ENCODE data around the gene FAM32A. TPM values are rescaled to one million over a fixed set of nuclear protein-coding genes. Genes with fewer than 3 reads are reported as not detected.

FAM32A gene
- total and polyA plus RNA-seq, 2 of the 8 experiments (the other 6 are each of a cell fraction or from before 2014, with no cell fraction given) = 75.6 to 105 TPM

GRCh38 chr19:16136185-16136999, 48.8 kb upstream of the FAM32A start:
- H3K18ac ChIP-seq (ENCODE audit: extremely low read depth, low read length) = no peak overlapping the region
- peaks cover 7% of the 10 kb centered on the region; the same call in 1 of the 2 replicates for H3K23me2 ChIP-seq (ENCODE audit: low read depth, low read length)
- H3K36me3 ChIP-seq (ENCODE audit: control insufficient read depth in 2 of 4, insufficient read depth in 4 of 4, low read length in 3 of 4) = peaks cover 10 to 28% (median 23%) of the 10 kb centered on the region in 4 experiments; a peak in 7 of 8 replicates
- H2BK15ac ChIP-seq (ENCODE audit: low read length) = no peak overlapping the region
- no peak overlapping the region for H2BK5ac ChIP-seq (ENCODE audit: low read depth, low read length)
- H3K4ac ChIP-seq (replicated peaks; ENCODE audit: insufficient read length, low read depth, low read length) = no peak overlapping the region
- H2AK5ac ChIP-seq (ENCODE audit: low read depth, low read length) = no peak overlapping the region
- H2BK120ac ChIP-seq (replicated peaks; ENCODE audit: low read depth, low read length) = no peak overlapping the region
- H3K4me3 ChIP-seq (ENCODE audit: extremely low read depth in 1 of 4, insufficient read depth in 2 of 4, low read depth in 3 of 4, low read length in 4 of 4) = no peak overlapping the region
- H3K9me3 ChIP-seq (ENCODE audit: insufficient read depth in 2 of 2, low read depth in 1 of 2, low read length in 1 of 2) = no peaks in the 10 kb centered on the region
- no peak overlapping the region for H3K4me2 ChIP-seq (ENCODE audit: insufficient read depth in 1 of 2, low read depth in 2 of 2, low read length in 2 of 2)
- no peaks in the 10 kb centered on the region for H3K79me1 ChIP-seq (ENCODE audit: low read depth, low read length)
- no peak overlapping the region for H3K14ac ChIP-seq (ENCODE audit: insufficient read length)
- peaks cover 2 to 8% of the 10 kb centered on the region in 2 experiments for H4K20me1 ChIP-seq (replicated peaks in 1 of 2; ENCODE audit: control insufficient read depth in 1 of 2, insufficient read depth in 2 of 2, low read length in 2 of 2)
- ChIA-PET CTCF (ENCODE audit: partially characterized antibody) (interaction anchor here (0.5 to 1.2 kb wide), 6 partner anchors 10 to 317 kb away, joined by 3 to 4 read pairs (median 3); partner anchors contain the start of gene FAM32A), POLR2A (ENCODE audit: partially characterized antibody) (interaction anchor here (0.6 to 2.9 kb wide), 13 partner anchors 8 to 61 kb away, joined by 3 to 18 read pairs (median 4); partner anchors contain the start of genes HSH2D and TPM4)
- 76% methylated on average over 16 of the region's 16 CpGs; no CpG with 5 or more reads in 1 of the 2 experiments for WGBS, 2 experiments (ENCODE audit: extremely low coverage in 1 of 2, insufficient coverage in 1 of 2, insufficient read length in 1 of 2, insufficient replicate concordance in 2 of 2, low coverage in 1 of 2, low lambda C conversion rate in 2 of 2, missing lambda C conversion rate in 1 of 2)
- H3K9ac ChIP-seq (replicated peaks in 1 of 4; ENCODE audit: extremely low read depth in 1 of 4, low read depth in 3 of 4, low read length in 3 of 4) = no peak overlapping the region
- DNase-seq (ENCODE audit: low read depth in 1 of 2, low spot score in 2 of 2) = no peak
- no peak overlapping the region for H3K23ac ChIP-seq (ENCODE audit: insufficient read length)
- H2BK20ac ChIP-seq (ENCODE audit: low read length) = no peak overlapping the region
- no peak overlapping the region for H2BK12ac ChIP-seq (ENCODE audit: low read depth, low read length)
- H3K4me1 ChIP-seq (replicated peaks in 1 of 4; ENCODE audit: control insufficient read depth in 3 of 4, insufficient read depth in 4 of 4, low read length in 3 of 4) = peaks cover 0 to 6% (median 0%) of the 10 kb centered on the region in 4 experiments; a peak in 1 of 7 replicates
- H4K8ac ChIP-seq (ENCODE audit: extremely low read depth, insufficient read depth, low read length) = no peak overlapping the region
- no peak overlapping the region for H3K56ac ChIP-seq (replicated peaks; ENCODE audit: insufficient read length, low read depth, low read length)
- H3K27ac ChIP-seq (ENCODE audit: low read depth, low read length) = no peak overlapping the region
- H3K79me2 ChIP-seq (ENCODE audit: control insufficient read depth in 1 of 2, insufficient read depth in 2 of 2, low read length in 2 of 2) = no peaks in the 10 kb centered on the region
- no peaks in the 10 kb centered on the region for H3K27me3 ChIP-seq (replicated peaks in 1 of 4; ENCODE audit: control insufficient read depth in 3 of 4, extremely low read depth in 1 of 4, insufficient read depth in 3 of 4, low read length in 3 of 4)
- no peak for FAIRE-seq
- no peak overlapping the region for H4K91ac ChIP-seq (replicated peaks; ENCODE audit: insufficient read length, low read length)
- no peak overlapping the region for H4K5ac ChIP-seq (ENCODE audit: insufficient read length, low read depth, low read length)
- no peak overlapping the region for H2AFZ ChIP-seq (ENCODE audit: low read length)
- TF ChIP-seq CREB1 (IDR thresholded peaks at IDR 0.05) (no peak), FOSL1 (IDR thresholded peaks at IDR 0.05; ENCODE audit: insufficient read depth, low read depth, low read length) (no peak), HDAC2 (IDR thresholded peaks at IDR 0.05; ENCODE audit: borderline replicate concordance in 1 of 2, low read depth in 2 of 2, low read length in 2 of 2) (no peak), POLR2AphosphoS5 (IDR thresholded peaks at IDR 0.05; ENCODE audit: low read depth, low read length) (no peak), KDM1A (IDR thresholded peaks at IDR 0.05; ENCODE audit: borderline replicate concordance, low read length) (no peak), SIRT6 (IDR thresholded peaks at IDR 0.05; ENCODE audit: low read length) (no peak), NANOG (IDR thresholded peaks at IDR 0.05; ENCODE audit: insufficient read depth, low read depth, low read length, poor library complexity, severe bottlenecking) (no peak), SIN3A (conservative IDR thresholded peaks at IDR 0.05 in 1 of 2, IDR thresholded peaks at IDR 0.05 in 1 of 2; ENCODE audit: low read depth in 1 of 2, low read length in 2 of 2) (no peak), TCF12 (IDR thresholded peaks at IDR 0.05; ENCODE audit: low read depth, low read length) (no peak), PHF8 (conservative IDR thresholded peaks at IDR 0.05; ENCODE audit: low read depth, low read length) (no peak), RBBP5 (IDR thresholded peaks at IDR 0.05; ENCODE audit: borderline replicate concordance, low read depth, low read length) (no peak)

Measured in H1 (cell line).